Measurements from ENCODE around the gene CSNK1D. TPM values are rescaled to one million over a fixed set of nuclear protein-coding genes. Genes with fewer than 3 reads are reported as not detected.

CSNK1D gene
- total and polyA plus RNA-seq, 10 of the 15 experiments (the other 5 are each of a cell fraction or from before 2014, with no cell fraction given) = 5.7 to 105 (median 58.1) TPM

DNA sequence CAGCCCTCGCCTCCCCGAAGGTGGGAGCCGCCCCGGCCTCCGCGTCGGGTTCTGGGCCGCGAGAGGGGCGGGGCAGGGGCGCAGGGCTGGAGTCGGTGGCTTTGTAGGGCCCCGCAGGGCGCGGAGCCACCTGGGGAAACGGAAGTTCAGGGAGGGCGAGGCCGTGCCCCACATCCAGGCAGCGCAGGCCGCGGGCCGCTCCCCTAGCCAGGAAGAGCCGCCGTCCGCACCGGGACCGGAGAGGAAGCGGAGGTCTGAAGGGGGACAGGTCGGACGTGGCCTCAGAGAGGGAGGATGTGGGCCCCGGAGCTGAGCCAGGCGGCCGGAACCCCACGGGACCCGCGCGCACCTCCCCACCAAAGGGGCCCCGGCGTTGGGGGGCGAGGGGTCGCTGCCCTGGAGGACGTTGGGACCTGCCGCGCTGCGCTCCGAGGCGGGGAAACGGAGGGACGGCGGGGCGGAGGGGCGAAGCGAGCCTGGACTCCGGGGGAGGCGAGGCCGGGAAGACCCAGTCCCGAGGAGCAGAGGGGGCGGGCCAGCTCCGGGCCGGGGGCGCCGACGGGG is 45.1 kb downstream of the CSNK1D start (continued):
- TF ChIP-seq, protein P1, sequence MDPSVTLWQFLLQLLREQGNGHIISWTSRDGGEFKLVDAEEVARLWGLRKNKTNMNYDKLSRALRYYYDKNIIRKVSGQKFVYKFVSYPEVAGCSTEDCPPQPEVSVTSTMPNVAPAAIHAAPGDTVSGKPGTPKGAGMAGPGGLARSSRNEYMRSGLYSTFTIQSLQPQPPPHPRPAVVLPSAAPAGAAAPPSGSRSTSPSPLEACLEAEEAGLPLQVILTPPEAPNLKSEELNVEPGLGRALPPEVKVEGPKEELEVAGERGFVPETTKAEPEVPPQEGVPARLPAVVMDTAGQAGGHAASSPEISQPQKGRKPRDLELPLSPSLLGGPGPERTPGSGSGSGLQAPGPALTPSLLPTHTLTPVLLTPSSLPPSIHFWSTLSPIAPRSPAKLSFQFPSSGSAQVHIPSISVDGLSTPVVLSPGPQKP (IDR thresholded peaks at IDR 0.05; ENCODE audit: low read depth, low read length) = peak; percentile 73
- TF ChIP-seq MTA2 (IDR thresholded peaks at IDR 0.05; ENCODE audit: low read depth) (no peak), EZH2 (IDR thresholded peaks at IDR 0.05; ENCODE audit: borderline replicate concordance, control insufficient read depth, low read depth, low read length) (no peak), BACH1 (IDR thresholded peaks at IDR 0.05; ENCODE audit: borderline replicate concordance) (no peak), TARDBP (IDR thresholded peaks at IDR 0.05; ENCODE audit: borderline replicate concordance) (no peak), TCF12 (IDR thresholded peaks at IDR 0.05; ENCODE audit: low read depth, low read length) (0 out of 2 replicates have a peak, but pooled peaks have one; percentile 15), STAT3 (IDR thresholded peaks at IDR 0.05; ENCODE audit: low read depth, low read length) (no peak), BCL11A (IDR thresholded peaks at IDR 0.05; ENCODE audit: low read depth, low read length) (no peak), NRF1 (conservative IDR thresholded peaks at IDR 0.05; ENCODE audit: low read depth, low read length) (no peak), IRF4 (IDR thresholded peaks at IDR 0.05; ENCODE audit: low read depth, low read length) (no peak), SIX5 (IDR thresholded peaks at IDR 0.05; ENCODE audit: low read depth, low read length, severe bottlenecking) (no peak), SUZ12 (IDR thresholded peaks at IDR 0.05; ENCODE audit: unreplicated experiment) (no peak), SPI1 (IDR thresholded peaks at IDR 0.05; ENCODE audit: borderline replicate concordance, insufficient read depth, low read depth, low read length) (0 out of 2 replicates have a peak, but pooled peaks have one; percentile 10), LARP7 (IDR thresholded peaks at IDR 0.05) (no peak), CREM (IDR thresholded peaks at IDR 0.05; ENCODE audit: low read depth) (no peak), MTA3 (IDR thresholded peaks at IDR 0.05; ENCODE audit: borderline replicate concordance, low read length) (no peak), CREB1 (IDR thresholded peaks at IDR 0.05; ENCODE audit: low read depth) (0 out of 2 replicates have a peak, but pooled peaks have one; percentile 16), PAX5 (IDR thresholded peaks at IDR 0.05; ENCODE audit: borderline replicate concordance, low read depth, low read length) (no peak)
- TF ChIP-seq, protein P2, sequence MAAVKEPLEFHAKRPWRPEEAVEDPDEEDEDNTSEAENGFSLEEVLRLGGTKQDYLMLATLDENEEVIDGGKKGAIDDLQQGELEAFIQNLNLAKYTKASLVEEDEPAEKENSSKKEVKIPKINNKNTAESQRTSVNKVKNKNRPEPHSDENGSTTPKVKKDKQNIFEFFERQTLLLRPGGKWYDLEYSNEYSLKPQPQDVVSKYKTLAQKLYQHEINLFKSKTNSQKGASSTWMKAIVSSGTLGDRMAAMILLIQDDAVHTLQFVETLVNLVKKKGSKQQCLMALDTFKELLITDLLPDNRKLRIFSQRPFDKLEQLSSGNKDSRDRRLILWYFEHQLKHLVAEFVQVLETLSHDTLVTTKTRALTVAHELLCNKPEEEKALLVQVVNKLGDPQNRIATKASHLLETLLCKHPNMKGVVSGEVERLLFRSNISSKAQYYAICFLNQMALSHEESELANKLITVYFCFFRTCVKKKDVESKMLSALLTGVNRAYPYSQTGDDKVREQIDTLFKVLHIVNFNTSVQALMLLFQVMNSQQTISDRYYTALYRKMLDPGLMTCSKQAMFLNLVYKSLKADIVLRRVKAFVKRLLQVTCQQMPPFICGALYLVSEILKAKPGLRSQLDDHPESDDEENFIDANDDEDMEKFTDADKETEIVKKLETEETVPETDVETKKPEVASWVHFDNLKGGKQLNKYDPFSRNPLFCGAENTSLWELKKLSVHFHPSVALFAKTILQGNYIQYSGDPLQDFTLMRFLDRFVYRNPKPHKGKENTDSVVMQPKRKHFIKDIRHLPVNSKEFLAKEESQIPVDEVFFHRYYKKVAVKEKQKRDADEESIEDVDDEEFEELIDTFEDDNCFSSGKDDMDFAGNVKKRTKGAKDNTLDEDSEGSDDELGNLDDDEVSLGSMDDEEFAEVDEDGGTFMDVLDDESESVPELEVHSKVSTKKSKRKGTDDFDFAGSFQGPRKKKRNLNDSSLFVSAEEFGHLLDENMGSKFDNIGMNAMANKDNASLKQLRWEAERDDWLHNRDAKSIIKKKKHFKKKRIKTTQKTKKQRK (IDR thresholded peaks at IDR 0.05; ENCODE audit: low read depth, low read length) = no peak
- TF ChIP-seq, protein P3, sequence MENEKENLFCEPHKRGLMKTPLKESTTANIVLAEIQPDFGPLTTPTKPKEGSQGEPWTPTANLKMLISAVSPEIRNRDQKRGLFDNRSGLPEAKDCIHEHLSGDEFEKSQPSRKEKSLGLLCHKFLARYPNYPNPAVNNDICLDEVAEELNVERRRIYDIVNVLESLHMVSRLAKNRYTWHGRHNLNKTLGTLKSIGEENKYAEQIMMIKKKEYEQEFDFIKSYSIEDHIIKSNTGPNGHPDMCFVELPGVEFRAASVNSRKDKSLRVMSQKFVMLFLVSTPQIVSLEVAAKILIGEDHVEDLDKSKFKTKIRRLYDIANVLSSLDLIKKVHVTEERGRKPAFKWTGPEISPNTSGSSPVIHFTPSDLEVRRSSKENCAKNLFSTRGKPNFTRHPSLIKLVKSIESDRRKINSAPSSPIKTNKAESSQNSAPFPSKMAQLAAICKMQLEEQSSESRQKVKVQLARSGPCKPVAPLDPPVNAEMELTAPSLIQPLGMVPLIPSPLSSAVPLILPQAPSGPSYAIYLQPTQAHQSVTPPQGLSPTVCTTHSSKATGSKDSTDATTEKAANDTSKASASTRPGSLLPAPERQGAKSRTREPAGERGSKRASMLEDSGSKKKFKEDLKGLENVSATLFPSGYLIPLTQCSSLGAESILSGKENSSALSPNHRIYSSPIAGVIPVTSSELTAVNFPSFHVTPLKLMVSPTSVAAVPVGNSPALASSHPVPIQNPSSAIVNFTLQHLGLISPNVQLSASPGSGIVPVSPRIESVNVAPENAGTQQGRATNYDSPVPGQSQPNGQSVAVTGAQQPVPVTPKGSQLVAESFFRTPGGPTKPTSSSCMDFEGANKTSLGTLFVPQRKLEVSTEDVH (IDR thresholded peaks at IDR 0.05; ENCODE audit: low read depth, partially characterized antibody) = no peak
- TF ChIP-seq, protein P4, sequence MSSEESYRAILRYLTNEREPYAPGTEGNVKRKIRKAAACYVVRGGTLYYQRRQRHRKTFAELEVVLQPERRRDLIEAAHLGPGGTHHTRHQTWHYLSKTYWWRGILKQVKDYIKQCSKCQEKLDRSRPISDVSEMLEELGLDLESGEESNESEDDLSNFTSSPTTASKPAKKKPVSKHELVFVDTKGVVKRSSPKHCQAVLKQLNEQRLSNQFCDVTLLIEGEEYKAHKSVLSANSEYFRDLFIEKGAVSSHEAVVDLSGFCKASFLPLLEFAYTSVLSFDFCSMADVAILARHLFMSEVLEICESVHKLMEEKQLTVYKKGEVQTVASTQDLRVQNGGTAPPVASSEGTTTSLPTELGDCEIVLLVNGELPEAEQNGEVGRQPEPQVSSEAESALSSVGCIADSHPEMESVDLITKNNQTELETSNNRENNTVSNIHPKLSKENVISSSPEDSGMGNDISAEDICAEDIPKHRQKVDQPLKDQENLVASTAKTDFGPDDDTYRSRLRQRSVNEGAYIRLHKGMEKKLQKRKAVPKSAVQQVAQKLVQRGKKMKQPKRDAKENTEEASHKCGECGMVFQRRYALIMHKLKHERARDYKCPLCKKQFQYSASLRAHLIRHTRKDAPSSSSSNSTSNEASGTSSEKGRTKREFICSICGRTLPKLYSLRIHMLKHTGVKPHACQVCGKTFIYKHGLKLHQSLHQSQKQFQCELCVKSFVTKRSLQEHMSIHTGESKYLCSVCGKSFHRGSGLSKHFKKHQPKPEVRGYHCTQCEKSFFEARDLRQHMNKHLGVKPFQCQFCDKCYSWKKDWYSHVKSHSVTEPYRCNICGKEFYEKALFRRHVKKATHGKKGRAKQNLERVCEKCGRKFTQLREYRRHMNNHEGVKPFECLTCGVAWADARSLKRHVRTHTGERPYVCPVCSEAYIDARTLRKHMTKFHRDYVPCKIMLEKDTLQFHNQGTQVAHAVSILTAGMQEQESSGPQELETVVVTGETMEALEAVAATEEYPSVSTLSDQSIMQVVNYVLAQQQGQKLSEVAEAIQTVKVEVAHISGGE (CRISPR knock-in tag; IDR thresholded peaks at IDR 0.05) = no peak

All from GM12878 (cell line).